Stimulated activated CD8-positive, alpha-beta memory T cell treated with anti-CD3 and anti-CD28 coated beads, Interleukin-4, amount 100 ng/mL, for 24 hours (primary cell): ENCODE measurements around the gene ATP6V0A4.
"Not testable (repeated sequence)": the region's sequence is repeated elsewhere in the genome, so short reads cannot be mapped to it uniquely, and the experiment has no call there.

Experiments
- DNase-seq: peaks from one replicate; pipeline ENCODE4 v3.0.0-alpha.2; 2020; ENCODE audit warnings: low read depth

ATP6V0A4 gene

GRCh38 chr7:138699661-138700060, 98.3 kb downstream of the ATP6V0A4 start:
- no peak for DNase-seq

- no peak for DNase-seq
Observed at GRCh38 chr7:138698281-138698680, 99.7 kb downstream of the ATP6V0A4 start.

DNA sequence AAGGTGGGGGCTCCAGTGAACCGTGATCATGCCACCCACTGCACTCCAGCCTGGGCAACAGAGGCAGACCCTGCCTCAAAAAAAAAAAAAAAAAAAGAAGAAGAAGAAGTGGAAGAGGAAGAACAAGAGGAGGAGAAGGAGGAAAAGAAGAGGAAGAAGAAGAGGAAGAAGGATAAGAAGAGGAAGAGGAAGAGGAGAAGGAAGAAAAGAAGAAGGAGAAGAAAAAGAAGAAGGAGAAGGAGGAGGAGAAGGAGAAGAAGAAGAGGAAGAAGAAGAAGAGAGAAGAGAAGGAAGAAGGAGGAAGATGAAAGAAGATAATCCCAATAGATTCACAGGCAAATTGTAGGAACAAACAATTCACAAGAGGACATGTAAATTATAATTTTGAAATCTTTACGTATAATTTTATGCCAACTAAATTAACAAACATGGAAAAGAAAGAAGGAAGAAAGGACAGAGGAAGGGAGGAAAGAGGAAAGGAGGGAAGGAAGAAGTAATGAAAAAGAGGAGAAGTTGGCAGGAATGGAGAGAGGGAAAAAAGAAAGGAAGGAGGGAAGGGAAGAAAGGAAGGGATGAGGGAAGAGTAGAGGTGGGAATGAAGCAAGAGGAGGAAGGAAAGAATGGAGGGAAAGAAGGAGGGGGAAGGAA, 100.3 kb downstream of the ATP6V0A4 start:
- DNase-seq, result no peak

DNA sequence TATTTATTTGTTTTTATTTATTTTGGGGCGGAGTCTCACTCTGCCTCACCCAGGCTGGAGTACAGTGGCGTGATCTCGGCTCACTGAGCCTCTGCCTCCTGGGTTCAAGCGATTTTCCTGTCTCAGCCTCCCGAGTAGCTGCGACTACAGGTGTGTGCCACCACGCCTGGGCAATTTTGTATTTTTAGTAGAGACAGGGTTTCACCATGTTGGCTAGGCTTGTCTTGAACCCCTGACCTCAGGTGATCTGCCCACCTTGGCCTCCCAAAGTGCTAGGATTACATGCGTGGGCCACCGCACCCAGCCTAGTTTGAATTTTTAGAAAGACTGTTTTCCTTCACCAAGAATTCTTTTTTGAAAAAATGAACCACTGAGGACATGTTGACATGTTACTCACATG, 102.2 kb downstream of the ATP6V0A4 start:
- not testable (repeated sequence) for DNase-seq

DNA sequence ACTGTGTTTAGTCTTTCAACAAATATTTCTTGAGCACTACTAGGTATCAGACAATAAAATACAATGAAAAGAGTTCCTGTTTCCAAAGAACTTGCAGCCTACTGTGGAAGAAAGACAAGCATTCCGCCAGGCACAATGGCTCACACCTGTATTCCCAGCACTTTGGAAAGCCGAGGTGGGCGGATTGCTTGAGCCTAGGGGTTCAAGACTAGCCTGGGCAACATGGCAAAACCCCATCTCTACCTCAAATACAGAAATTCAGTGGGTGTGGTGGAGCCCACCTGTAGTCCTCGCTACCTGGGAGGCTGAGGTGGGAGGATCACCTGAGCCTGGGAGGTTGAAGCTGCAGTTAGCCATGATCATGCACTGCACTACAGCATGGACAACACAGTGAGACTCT, 102.9 kb downstream of the ATP6V0A4 start:
- no peak for DNase-seq

DNA sequence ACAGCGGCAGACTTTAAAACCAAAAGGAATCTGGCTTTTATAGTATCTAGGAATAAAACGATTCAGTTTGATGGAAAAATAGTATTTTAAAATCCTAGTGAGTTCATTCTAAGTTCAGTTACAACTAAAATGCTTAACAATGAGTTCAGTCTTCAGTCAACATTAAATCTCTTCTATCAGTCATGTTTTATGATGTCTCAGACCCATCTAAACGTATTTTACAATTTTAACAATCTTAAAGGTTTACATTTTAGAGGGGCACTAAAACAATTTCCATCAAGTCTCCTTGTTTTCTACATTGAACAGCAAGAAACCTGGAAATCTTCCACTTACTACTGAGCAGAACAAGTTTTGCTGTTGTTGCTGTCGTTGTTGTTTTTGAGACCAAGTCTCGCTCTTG, 106.8 kb downstream of the ATP6V0A4 start:
- no peak for DNase-seq

DNA sequence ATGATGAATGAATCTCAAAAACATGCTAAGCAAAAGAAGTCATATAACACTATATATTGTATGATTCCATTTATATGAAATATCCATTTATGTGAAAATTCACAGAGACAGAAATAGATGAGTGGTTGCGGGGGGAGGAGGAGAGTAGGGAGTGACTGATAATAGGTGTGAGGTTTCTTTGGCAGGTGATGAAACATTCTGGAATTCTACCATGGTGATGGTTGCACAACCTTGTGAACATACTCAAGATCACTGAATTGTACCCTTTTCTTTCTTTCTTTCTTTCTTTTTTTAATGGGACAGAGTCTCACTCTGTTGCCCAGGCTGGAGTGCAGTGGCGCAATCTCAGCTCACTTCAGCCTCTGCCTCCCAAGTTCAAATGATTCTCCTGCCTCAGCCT, 107.5 kb downstream of the ATP6V0A4 start:
- DNase-seq, result no peak

DNA sequence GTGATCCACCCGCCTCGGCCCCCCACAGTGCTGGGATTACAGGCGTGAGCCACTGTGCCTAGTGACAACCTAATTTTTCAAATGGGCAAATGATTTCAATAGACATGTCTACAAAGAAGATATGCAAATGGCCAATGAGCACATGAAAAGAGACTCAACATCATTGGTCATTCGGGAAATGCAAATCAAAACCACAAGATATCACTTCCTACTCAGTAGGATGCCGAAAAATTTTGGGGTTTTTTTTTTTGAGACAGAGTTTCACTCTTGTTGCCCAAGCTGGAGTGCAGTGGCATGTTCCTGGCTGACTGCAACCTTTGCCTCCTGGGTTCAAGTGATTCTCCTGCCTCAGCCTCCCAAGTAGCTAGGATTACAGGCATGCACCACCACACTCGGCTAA, 110.0 kb downstream of the ATP6V0A4 start:
- not testable (repeated sequence) for DNase-seq

DNA sequence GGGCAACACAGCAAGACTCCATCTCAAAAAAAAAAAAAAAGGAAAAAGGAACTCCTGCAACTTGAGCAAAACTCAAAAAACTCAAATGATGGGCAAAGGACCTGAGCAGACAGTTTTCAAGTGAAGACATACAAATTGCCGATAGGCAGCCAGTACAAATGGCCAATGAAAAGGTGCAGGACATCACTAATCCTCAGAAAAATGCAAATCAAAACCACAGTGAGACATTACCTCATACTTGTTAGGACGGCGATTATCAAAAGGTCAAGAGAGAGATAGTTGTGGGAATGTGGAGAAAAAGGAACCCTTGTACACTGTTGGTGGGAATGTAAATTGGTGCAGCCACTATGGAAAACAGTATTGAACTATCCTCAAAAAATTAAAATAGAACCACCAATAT, 113.7 kb downstream of the ATP6V0A4 start:
- DNase-seq, result no peak

- no peak for DNase-seq
Observed at GRCh38 chr7:138679793-138680192, 118.2 kb downstream of the ATP6V0A4 start.

- no peak for DNase-seq
Observed at GRCh38 chr7:138670594-138670993, 127.4 kb downstream of the ATP6V0A4 start.

DNA sequence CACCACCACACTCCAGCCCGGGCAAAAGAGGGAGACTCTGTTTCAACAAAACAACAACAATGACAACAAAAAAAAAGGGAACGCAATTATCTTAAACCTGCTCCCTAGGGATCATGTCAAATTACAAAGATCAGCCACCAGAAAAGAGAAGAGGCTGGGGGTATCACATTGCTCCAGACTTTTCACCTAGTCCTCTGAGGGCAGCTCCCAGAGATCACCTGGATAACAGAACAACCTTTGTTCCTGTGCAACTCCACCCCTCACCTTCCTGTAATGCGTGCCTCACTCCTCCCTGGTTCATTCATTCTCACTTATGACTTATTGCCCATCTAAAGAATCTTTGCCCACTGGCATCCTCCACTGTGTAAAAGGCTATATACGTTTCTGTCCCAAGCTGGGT, 128.6 kb downstream of the ATP6V0A4 start:
- DNase-seq, result no peak

- DNase-seq, result no peak
Observed at GRCh38 chr7:138668946-138669345, 129.1 kb downstream of the ATP6V0A4 start.

GRCh38 chr7:138668229-138668596, 129.8 kb downstream of the ATP6V0A4 start:
- no peak for DNase-seq

- DNase-seq, result no peak
Observed at GRCh38 chr7:138667535-138668228, 130.3 kb downstream of the ATP6V0A4 start.

- no peak for DNase-seq
Observed at GRCh38 chr7:138666385-138666784, 131.6 kb downstream of the ATP6V0A4 start.

- DNase-seq, result no peak
Observed at GRCh38 chr7:138665669-138666140, 132.3 kb downstream of the ATP6V0A4 start.

- DNase-seq, result no peak
Observed at GRCh38 chr7:138665249-138665648, 132.7 kb downstream of the ATP6V0A4 start.

GRCh38 chr7:138663725-138664710, 134.0 kb downstream of the ATP6V0A4 start:
- no peak for DNase-seq

GRCh38 chr7:138662991-138663320, 135.0 kb downstream of the ATP6V0A4 start:
- no peak for DNase-seq

- DNase-seq, result no peak
Observed at GRCh38 chr7:138662076-138662990, 135.7 kb downstream of the ATP6V0A4 start.
